HepG2 (cell line): ENCODE measurements around the gene TCF3. TPM values are rescaled to one million over a fixed set of nuclear protein-coding genes. Genes with fewer than 3 reads are reported as not detected.

ENCODE experiments used
- CEBPB ChIP-seq: IDR thresholded peaks from 2 replicates; pipeline ENCODE4 v1.6.1; 2011; ENCODE audit warnings: low read depth, low read length, improper control_type of control experiment, borderline replicate concordance
- ELF3 ChIP-seq: IDR thresholded peaks from 2 replicates; pipeline ENCODE4 v1.6.1; 2016; ENCODE audit warnings: missing genetic modification reagents, missing compliant biosample characterization
- GATAD1 ChIP-seq: IDR thresholded peaks from 2 replicates; pipeline ENCODE4 v1.6.1; 2016; ENCODE audit warnings: missing genetic modification reagents, missing compliant biosample characterization
- GPN1 ChIP-seq: sonication (generic); formaldehyde crosslinking; IDR thresholded peaks from 2 replicates; pipeline ENCODE4 v1.5.1; 2020; ENCODE audit warnings: missing genetic modification reagents, borderline replicate concordance
- HCFC1 ChIP-seq: fragments of 150-350 bp; IDR thresholded peaks from 2 replicates; pipeline ENCODE4 v1.6.1; 2014; ENCODE audit warnings: low read depth, low read length
- KDM1A ChIP-seq: IDR thresholded peaks from 2 replicates; pipeline ENCODE4 v1.6.1; 2016; ENCODE audit warnings: missing compliant biosample characterization
- MAZ ChIP-seq, 2 experiments: sonication (generic) in 1 of 2; formaldehyde crosslinking in 1 of 2; IDR thresholded peaks; 2 replicates each; pipeline versions ENCODE4 v1.5.0 to v1.6.1; 2012 to 2020; ENCODE audit warnings: low read depth in 2 of 2, mild to moderate bottlenecking in 2 of 2, borderline replicate concordance in 1 of 2, improper control_type of control experiment in 1 of 2, low read length in 1 of 2, missing genetic modification reagents in 1 of 2, moderate library complexity in 1 of 2
- RARG ChIP-seq: sonication (generic); formaldehyde crosslinking; IDR thresholded peaks from 2 replicates; pipeline ENCODE4 v1.4.0; 2020; ENCODE audit warnings: low read depth, mild to moderate bottlenecking, missing genetic modification reagents
- SALL2 ChIP-seq: sonication (generic); formaldehyde crosslinking; IDR thresholded peaks from 2 replicates; pipeline ENCODE4 v1.8.1; 2023; ENCODE audit warnings: mild to moderate bottlenecking, missing genetic modification reagents, inconsistent platforms
- TBL1XR1 ChIP-seq: fragments of 150-350 bp; IDR thresholded peaks from 2 replicates; pipeline ENCODE4 v1.6.1; 2014; ENCODE audit warnings: borderline replicate concordance, low read length; ENCODE audit not compliant: partially characterized antibody
- TCF7L2 ChIP-seq: IDR thresholded peaks from 2 replicates; pipeline ENCODE4 v1.6.1; 2011; ENCODE audit warnings: mild to moderate bottlenecking, low read depth, low read length, moderate library complexity
- ZMYM4 ChIP-seq: sonication (generic); formaldehyde crosslinking; IDR thresholded peaks from 2 replicates; pipeline ENCODE4 v1.8.1; 2023; ENCODE audit warnings: mild to moderate bottlenecking, missing genetic modification reagents
- ZNF101 ChIP-seq: sonication (generic); formaldehyde crosslinking; IDR thresholded peaks from 2 replicates; pipeline ENCODE4 v1.4.0; 2020; ENCODE audit warnings: mild to moderate bottlenecking, low read depth, missing genetic modification reagents, borderline replicate concordance
- ZNF773 ChIP-seq: sonication (generic); formaldehyde crosslinking; IDR thresholded peaks from 2 replicates; pipeline ENCODE4 v1.4.0; 2020; ENCODE audit warnings: missing genetic modification reagents, borderline replicate concordance
- ZNF782 ChIP-seq: sonication (generic); formaldehyde crosslinking; IDR thresholded peaks from 2 replicates; pipeline ENCODE4 v1.4.0; 2020; ENCODE audit warnings: missing genetic modification reagents, mild to moderate bottlenecking, borderline replicate concordance
- ZSCAN22 ChIP-seq: sonication (generic); formaldehyde crosslinking; IDR thresholded peaks from 2 replicates; pipeline ENCODE4 v1.4.0; 2020; ENCODE audit warnings: mild to moderate bottlenecking, missing genetic modification reagents
- polyA plus RNA-seq, 8 experiments: library from polyadenylated mRNA; depleted of rRNA in 3 of 8; stranded (reverse) in 7 of 8; unstranded in 1 of 8; fragments of >200 nt; fragmentation: Illumina TruSeq in 4 of 8; extraction: Trizol in 4 of 8; gene quantifications; 2 replicates each; pipeline versions ENCODE4 v1.2.1 to v1.2.3, GENCODE V29; 2011 to 2016; ENCODE audit warnings: low read depth in 4 of 8, missing spikeins in 1 of 8, mixed read lengths in 1 of 8; ENCODE audit not compliant: insufficient read depth in 1 of 8
- total RNA-seq, 5 experiments: library from RNA; depleted of rRNA; stranded (reverse); fragments of >200 nt; fragmentation: Illumina TruSeq; extraction: Trizol; gene quantifications; 2 replicates each; pipeline ENCODE4 v1.2.3, GENCODE V29; 2016; ENCODE audit warnings: low read depth in 1 of 5
- TF ChIP-seq, protein P1 (sequence below): sonication (generic); formaldehyde crosslinking; IDR thresholded peaks from 2 replicates; pipeline ENCODE4 v1.4.0; 2020; ENCODE audit warnings: mild to moderate bottlenecking, missing genetic modification reagents, borderline replicate concordance
- TF ChIP-seq, protein P2 (sequence below): sonication (generic); formaldehyde crosslinking; IDR thresholded peaks from 2 replicates; pipeline ENCODE4 v1.8.1; 2022; ENCODE audit warnings: mild to moderate bottlenecking, missing genetic modification reagents
- TF ChIP-seq, protein P3 (sequence below): sonication (generic); formaldehyde crosslinking; IDR thresholded peaks from 2 replicates; pipeline ENCODE4 v1.4.0; 2020; ENCODE audit warnings: mild to moderate bottlenecking, missing genetic modification reagents
- TF ChIP-seq, protein P4 (sequence below): sonication (generic); formaldehyde crosslinking; IDR thresholded peaks from 2 replicates; pipeline ENCODE4 v1.4.0; 2020; ENCODE audit warnings: low read depth, missing genetic modification reagents

The TCF3 gene
- total and polyA plus RNA-seq, 2 of the 13 experiments (the other 11 are each of a cell fraction or from before 2014, with no cell fraction given), result 51.4 to 53.2 TPM

DNA sequence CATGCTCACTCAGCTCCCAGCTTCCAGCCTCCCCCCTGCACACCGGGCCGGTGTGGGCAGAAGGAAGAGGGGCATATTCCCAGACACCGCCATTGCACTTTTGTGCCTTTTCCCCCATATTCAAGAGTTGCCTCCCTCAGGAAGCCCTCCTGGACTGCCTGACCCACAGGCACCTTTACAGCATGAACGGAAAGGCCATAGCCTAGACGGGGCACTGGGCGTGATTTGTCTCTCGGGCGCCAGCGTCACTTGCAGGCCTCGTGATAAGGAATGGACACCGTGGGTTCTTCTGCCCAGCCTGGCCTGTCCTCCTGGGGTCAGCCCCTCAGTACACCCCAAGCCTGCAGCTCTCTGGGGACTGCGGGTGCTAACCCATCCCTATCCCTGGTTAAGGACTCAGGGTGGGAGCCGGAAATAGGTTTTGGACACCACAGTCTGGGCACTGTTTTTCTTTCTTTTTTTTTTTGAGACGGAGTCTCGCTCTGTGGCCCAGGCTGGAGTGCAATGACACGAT, 46.2 kb downstream of the TCF3 start (continued):
- TF ChIP-seq, protein P1, sequence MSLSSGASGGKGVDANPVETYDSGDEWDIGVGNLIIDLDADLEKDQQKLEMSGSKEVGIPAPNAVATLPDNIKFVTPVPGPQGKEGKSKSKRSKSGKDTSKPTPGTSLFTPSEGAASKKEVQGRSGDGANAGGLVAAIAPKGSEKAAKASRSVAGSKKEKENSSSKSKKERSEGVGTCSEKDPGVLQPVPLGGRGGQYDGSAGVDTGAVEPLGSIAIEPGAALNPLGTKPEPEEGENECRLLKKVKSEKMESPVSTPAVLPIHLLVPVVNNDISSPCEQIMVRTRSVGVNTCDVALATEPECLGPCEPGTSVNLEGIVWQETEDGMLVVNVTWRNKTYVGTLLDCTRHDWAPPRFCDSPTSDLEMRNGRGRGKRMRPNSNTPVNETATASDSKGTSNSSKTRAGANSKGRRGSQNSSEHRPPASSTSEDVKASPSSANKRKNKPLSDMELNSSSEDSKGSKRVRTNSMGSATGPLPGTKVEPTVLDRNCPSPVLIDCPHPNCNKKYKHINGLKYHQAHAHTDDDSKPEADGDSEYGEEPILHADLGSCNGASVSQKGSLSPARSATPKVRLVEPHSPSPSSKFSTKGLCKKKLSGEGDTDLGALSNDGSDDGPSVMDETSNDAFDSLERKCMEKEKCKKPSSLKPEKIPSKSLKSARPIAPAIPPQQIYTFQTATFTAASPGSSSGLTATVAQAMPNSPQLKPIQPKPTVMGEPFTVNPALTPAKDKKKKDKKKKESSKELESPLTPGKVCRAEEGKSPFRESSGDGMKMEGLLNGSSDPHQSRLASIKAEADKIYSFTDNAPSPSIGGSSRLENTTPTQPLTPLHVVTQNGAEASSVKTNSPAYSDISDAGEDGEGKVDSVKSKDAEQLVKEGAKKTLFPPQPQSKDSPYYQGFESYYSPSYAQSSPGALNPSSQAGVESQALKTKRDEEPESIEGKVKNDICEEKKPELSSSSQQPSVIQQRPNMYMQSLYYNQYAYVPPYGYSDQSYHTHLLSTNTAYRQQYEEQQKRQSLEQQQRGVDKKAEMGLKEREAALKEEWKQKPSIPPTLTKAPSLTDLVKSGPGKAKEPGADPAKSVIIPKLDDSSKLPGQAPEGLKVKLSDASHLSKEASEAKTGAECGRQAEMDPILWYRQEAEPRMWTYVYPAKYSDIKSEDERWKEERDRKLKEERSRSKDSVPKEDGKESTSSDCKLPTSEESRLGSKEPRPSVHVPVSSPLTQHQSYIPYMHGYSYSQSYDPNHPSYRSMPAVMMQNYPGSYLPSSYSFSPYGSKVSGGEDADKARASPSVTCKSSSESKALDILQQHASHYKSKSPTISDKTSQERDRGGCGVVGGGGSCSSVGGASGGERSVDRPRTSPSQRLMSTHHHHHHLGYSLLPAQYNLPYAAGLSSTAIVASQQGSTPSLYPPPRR (CRISPR knock-in tag), result no peak; the same call in 1 of the 2 replicates
- TF ChIP-seq RARG (CRISPR knock-in tag) (no peak), MAZ (IDR thresholded peaks at IDR 0.05; ENCODE audit: borderline replicate concordance, low read depth, low read length) (no peak), MAZ (CRISPR knock-in tag; IDR thresholded peaks at IDR 0.05; ENCODE audit: low read depth) (peak; percentile 59; the same call in 1 of the 2 replicates), GATAD1 (CRISPR knock-in tag) (0 out of 2 replicates have a peak, but pooled peaks have one; percentile 6), CEBPB (no peak), ELF3 (0 out of 2 replicates have a peak, but pooled peaks have one; percentile 2), TBL1XR1 (no peak), GPN1 (CRISPR knock-in tag) (no peak), HCFC1 (no peak), SALL2 (CRISPR knock-in tag) (no peak), ZNF101 (CRISPR knock-in tag) (no peak; the same call in 1 of the 2 replicates), TCF7L2 (no peak), ZNF773 (CRISPR knock-in tag) (no peak), KDM1A (CRISPR knock-in tag) (peak; percentile 86; the same call in 1 of the 2 replicates), ZNF782 (CRISPR knock-in tag) (no peak), ZSCAN22 (CRISPR knock-in tag) (no peak), ZMYM4 (CRISPR knock-in tag) (no peak)
- TF ChIP-seq, protein P2, sequence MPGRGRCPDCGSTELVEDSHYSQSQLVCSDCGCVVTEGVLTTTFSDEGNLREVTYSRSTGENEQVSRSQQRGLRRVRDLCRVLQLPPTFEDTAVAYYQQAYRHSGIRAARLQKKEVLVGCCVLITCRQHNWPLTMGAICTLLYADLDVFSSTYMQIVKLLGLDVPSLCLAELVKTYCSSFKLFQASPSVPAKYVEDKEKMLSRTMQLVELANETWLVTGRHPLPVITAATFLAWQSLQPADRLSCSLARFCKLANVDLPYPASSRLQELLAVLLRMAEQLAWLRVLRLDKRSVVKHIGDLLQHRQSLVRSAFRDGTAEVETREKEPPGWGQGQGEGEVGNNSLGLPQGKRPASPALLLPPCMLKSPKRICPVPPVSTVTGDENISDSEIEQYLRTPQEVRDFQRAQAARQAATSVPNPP (CRISPR knock-in tag), result no peak
- TF ChIP-seq, protein P3, sequence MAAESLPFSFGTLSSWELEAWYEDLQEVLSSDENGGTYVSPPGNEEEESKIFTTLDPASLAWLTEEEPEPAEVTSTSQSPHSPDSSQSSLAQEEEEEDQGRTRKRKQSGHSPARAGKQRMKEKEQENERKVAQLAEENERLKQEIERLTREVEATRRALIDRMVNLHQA, result no peak
- TF ChIP-seq, protein P4, sequence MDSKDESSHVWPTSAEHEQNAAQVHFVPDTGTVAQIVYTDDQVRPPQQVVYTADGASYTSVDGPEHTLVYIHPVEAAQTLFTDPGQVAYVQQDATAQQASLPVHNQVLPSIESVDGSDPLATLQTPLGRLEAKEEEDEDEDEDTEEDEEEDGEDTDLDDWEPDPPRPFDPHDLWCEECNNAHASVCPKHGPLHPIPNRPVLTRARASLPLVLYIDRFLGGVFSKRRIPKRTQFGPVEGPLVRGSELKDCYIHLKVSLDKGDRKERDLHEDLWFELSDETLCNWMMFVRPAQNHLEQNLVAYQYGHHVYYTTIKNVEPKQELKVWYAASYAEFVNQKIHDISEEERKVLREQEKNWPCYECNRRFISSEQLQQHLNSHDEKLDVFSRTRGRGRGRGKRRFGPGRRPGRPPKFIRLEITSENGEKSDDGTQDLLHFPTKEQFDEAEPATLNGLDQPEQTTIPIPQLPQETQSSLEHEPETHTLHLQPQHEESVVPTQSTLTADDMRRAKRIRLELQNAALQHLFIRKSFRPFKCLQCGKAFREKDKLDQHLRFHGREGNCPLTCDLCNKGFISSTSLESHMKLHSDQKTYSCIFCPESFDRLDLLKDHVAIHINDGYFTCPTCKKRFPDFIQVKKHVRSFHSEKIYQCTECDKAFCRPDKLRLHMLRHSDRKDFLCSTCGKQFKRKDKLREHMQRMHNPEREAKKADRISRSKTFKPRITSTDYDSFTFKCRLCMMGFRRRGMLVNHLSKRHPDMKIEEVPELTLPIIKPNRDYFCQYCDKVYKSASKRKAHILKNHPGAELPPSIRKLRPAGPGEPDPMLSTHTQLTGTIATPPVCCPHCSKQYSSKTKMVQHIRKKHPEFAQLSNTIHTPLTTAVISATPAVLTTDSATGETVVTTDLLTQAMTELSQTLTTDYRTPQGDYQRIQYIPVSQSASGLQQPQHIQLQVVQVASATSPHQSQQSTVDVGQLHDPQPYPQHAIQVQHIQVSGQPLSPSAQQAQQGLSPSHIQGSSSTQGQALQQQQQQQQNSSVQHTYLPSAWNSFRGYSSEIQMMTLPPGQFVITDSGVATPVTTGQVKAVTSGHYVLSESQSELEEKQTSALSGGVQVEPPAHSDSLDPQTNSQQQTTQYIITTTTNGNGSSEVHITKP (CRISPR knock-in tag), result no peak
